ENCODE data around the gene CPNE4.

CPNE4 gene

DNA sequence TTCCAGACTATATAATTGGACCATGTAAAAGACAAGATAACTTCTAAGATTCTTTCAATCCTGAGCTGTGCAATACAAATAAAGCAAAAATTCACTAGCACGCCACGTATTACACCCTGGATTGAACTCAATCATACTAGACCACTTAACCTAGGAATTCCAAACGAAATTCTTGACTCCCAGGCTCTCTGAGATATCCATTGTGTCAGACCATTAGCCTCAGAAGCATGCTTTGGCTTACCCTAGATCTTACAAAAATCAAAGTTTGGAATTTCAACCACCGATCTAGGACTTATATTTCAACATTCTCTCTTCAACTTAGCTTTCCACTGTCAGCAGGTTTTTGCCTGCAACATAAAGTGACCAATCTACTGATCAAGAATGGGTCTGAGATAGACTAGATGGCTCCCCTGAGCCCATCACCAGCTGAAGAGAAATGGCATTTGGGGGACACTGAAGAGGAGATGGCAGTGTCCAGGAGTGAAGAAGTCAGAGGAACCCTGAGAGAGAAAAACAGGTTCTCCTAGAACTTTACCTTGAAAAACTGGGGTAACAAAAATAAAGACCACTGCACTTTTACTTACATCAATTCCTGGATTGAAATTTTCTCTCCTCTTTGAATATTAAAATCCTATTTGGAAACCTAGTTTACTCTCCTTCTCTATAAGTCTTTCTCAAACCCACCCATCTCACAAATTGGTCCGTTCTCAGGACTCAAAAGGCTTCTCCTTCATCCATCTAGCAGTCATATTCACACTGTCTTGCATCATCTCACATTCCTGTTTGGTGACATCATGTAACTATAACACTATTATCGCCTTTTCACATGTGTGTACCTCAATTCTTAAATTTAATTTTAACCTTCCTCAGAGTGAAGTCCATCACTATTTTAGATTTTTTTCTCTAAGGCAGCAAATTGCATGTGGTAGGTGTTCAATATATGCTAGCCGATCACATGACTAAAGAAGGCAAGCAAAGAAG, 18.5 kb downstream of the CPNE4 start:
- Histone ChIP-seq H3K4me3 (ENCODE audit: extremely low read depth, insufficient read depth, low read length, poor library complexity, severe bottlenecking) (no peak overlapping the region), H3K9me3 (ENCODE audit: control insufficient read depth, low read length) (no peaks in the 10 kb centered on the region), H3K4me1 (ENCODE audit: control insufficient read depth, insufficient read depth, low read length, poor library complexity, severe bottlenecking) (no peaks in the 10 kb centered on the region), H3K36me3 (ENCODE audit: control insufficient read depth, insufficient read depth, low read length) (no peaks in the 10 kb centered on the region), H3K27ac (ENCODE audit: low read depth, low read length, severe bottlenecking) (no peak overlapping the region)
- WGBS, 2 experiments (ENCODE audit: insufficient coverage in 2 of 2): 62 to 74% methylated on average over 5 to 6 of the region's 7 CpGs

GRCh38 chr3:132014105-132014504, 20.7 kb downstream of the CPNE4 start:
- no CpG with 5 or more reads among the region's 3 CpGs for WGBS, 2 experiments (ENCODE audit: insufficient coverage in 2 of 2)
- Histone ChIP-seq H3K4me3 (ENCODE audit: extremely low read depth, insufficient read depth, low read length, poor library complexity, severe bottlenecking) (no peak overlapping the region), H3K36me3 (ENCODE audit: control insufficient read depth, insufficient read depth, low read length) (no peaks in the 10 kb centered on the region), H3K27ac (ENCODE audit: low read depth, low read length, severe bottlenecking) (no peak overlapping the region), H3K9me3 (ENCODE audit: control insufficient read depth, low read length) (no peaks in the 10 kb centered on the region), H3K4me1 (ENCODE audit: control insufficient read depth, insufficient read depth, low read length, poor library complexity, severe bottlenecking) (no peaks in the 10 kb centered on the region)

GRCh38 chr3:132009241-132009640, 25.6 kb downstream of the CPNE4 start:
- Histone ChIP-seq H3K36me3 (ENCODE audit: control insufficient read depth, insufficient read depth, low read length) (no peaks in the 10 kb centered on the region), H3K27ac (ENCODE audit: low read depth, low read length, severe bottlenecking) (no peak overlapping the region), H3K9me3 (ENCODE audit: control insufficient read depth, low read length) (no peaks in the 10 kb centered on the region), H3K4me1 (ENCODE audit: control insufficient read depth, insufficient read depth, low read length, poor library complexity, severe bottlenecking) (no peaks in the 10 kb centered on the region), H3K4me3 (ENCODE audit: extremely low read depth, insufficient read depth, low read length, poor library complexity, severe bottlenecking) (no peak overlapping the region)

GRCh38 chr3:132008837-132009236, 26.0 kb downstream of the CPNE4 start:
- H3K9me3 ChIP-seq (ENCODE audit: control insufficient read depth, low read length): no peaks in the 10 kb centered on the region
- no peak overlapping the region for H3K4me3 ChIP-seq (ENCODE audit: extremely low read depth, insufficient read depth, low read length, poor library complexity, severe bottlenecking)
- 0% methylated on average over 1 of the region's 2 CpGs for WGBS, 2 experiments (ENCODE audit: insufficient coverage in 2 of 2)
- no peaks in the 10 kb centered on the region for H3K36me3 ChIP-seq (ENCODE audit: control insufficient read depth, insufficient read depth, low read length)
- no peak overlapping the region for H3K27ac ChIP-seq (ENCODE audit: low read depth, low read length, severe bottlenecking)
- H3K4me1 ChIP-seq (ENCODE audit: control insufficient read depth, insufficient read depth, low read length, poor library complexity, severe bottlenecking): no peaks in the 10 kb centered on the region

- no peak overlapping the region for H3K4me3 ChIP-seq (ENCODE audit: extremely low read depth, insufficient read depth, low read length, poor library complexity, severe bottlenecking)
- H3K4me1 ChIP-seq (ENCODE audit: control insufficient read depth, insufficient read depth, low read length, poor library complexity, severe bottlenecking): no peaks in the 10 kb centered on the region
- H3K36me3 ChIP-seq (ENCODE audit: control insufficient read depth, insufficient read depth, low read length): no peaks in the 10 kb centered on the region
- WGBS, 2 experiments (ENCODE audit: insufficient coverage in 2 of 2): 0% methylated on average over 1 of the region's 1 CpG; no CpG with 5 or more reads in 1 of the 2 experiments
- no peak overlapping the region for H3K27ac ChIP-seq (ENCODE audit: low read depth, low read length, severe bottlenecking)
- H3K9me3 ChIP-seq (ENCODE audit: control insufficient read depth, low read length): no peaks in the 10 kb centered on the region
These were observed 27.2 kb downstream of the CPNE4 start for GRCh38 chr3:132007617-132008016.

DNA sequence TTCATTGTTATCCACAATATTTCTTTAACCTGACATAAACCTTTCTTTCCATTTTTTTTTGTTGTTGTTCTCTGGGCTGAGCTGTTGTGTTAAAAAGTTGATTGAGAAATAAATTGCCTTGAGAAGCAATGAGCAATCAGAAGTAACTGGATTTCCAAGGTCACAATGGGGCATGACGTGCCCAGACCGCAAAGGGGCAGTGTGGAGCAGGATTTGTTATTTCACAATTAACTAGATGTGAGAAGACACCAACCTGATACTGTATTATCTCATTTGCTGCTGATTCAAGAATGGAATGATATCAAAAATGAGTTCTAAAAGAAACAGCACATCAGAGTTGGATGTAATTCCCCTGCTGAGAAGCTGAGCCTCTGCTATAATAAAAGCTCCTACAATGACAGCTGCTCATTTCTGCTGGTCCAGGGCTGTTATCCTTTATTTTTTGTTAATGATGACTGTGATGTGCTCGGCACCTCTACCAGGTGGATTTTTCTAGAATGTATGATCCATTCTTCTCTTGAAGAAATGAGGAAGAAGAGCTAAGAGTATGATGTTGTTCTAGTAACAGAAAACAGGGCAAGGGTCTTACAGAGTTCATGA, 28.1 kb downstream of the CPNE4 start:
- 31 to 86% methylated on average over 1 to 3 of the region's 3 CpGs for WGBS, 2 experiments (ENCODE audit: insufficient coverage in 2 of 2)
- Histone ChIP-seq H3K36me3 (ENCODE audit: control insufficient read depth, insufficient read depth, low read length) (no peaks in the 10 kb centered on the region), H3K9me3 (ENCODE audit: control insufficient read depth, low read length) (no peaks in the 10 kb centered on the region), H3K4me1 (ENCODE audit: control insufficient read depth, insufficient read depth, low read length, poor library complexity, severe bottlenecking) (no peaks in the 10 kb centered on the region), H3K27ac (ENCODE audit: low read depth, low read length, severe bottlenecking) (no peak overlapping the region), H3K4me3 (ENCODE audit: extremely low read depth, insufficient read depth, low read length, poor library complexity, severe bottlenecking) (no peak overlapping the region)

- no peak overlapping the region for H3K27ac ChIP-seq (ENCODE audit: low read depth, low read length, severe bottlenecking)
- no CpG with 5 or more reads among the region's 2 CpGs for WGBS, 2 experiments (ENCODE audit: insufficient coverage in 2 of 2)
- no peaks in the 10 kb centered on the region for H3K9me3 ChIP-seq (ENCODE audit: control insufficient read depth, low read length)
- H3K4me1 ChIP-seq (ENCODE audit: control insufficient read depth, insufficient read depth, low read length, poor library complexity, severe bottlenecking): no peaks in the 10 kb centered on the region
- H3K36me3 ChIP-seq (ENCODE audit: control insufficient read depth, insufficient read depth, low read length): no peaks in the 10 kb centered on the region
- no peak overlapping the region for H3K4me3 ChIP-seq (ENCODE audit: extremely low read depth, insufficient read depth, low read length, poor library complexity, severe bottlenecking)
These were observed 30.2 kb downstream of the CPNE4 start for GRCh38 chr3:132004571-132004970.

DNA sequence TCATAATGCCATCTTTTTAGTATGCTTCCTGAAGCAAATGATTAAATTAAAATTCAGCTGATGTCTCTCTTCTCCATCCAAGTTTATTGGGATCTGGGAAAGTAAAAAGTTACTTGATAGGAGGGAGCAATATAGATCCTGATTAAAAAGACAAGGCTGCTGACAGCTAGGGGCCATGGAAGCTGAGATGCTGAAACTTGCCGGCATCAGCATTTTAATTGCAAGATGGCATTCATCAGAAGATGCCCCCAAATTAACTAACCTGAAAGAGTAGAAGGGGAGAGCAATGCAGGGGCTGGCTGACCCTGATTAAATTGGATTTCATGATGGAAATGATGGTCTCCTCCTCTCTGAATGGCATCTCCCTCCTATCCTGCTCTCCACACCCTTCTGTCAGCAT, 31.1 kb downstream of the CPNE4 start:
- Histone ChIP-seq H3K4me1 (ENCODE audit: control insufficient read depth, insufficient read depth, low read length, poor library complexity, severe bottlenecking) (no peaks in the 10 kb centered on the region), H3K36me3 (ENCODE audit: control insufficient read depth, insufficient read depth, low read length) (no peaks in the 10 kb centered on the region), H3K4me3 (ENCODE audit: extremely low read depth, insufficient read depth, low read length, poor library complexity, severe bottlenecking) (no peak overlapping the region), H3K27ac (ENCODE audit: low read depth, low read length, severe bottlenecking) (no peak overlapping the region), H3K9me3 (ENCODE audit: control insufficient read depth, low read length) (no peaks in the 10 kb centered on the region)
- 100% methylated on average over 1 of the region's 1 CpG for WGBS, 2 experiments (ENCODE audit: insufficient coverage in 2 of 2)

DNA sequence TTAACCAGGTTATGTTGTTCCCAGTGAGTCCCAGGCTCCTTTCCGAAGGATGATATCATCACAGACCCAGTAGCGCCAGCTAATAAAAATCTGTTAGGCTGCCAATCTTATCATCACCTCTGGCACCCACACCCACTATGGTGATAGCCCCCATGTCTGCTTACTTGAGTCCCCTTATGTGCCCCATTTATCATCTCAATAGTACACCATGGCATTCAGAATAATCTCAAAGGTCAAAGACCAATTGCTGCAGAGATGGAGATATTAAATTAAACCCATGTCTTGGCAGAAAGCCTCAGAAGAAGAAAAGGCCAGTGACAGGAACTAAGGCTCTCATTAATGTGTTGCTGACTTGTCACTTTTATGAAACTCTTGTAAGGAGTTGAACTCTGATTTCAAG, 32.8 kb downstream of the CPNE4 start:
- WGBS, 2 experiments (ENCODE audit: insufficient coverage in 2 of 2): 93 to 100% methylated on average over 1 to 2 of the region's 2 CpGs
- Histone ChIP-seq H3K27ac (ENCODE audit: low read depth, low read length, severe bottlenecking) (no peak overlapping the region), H3K4me1 (ENCODE audit: control insufficient read depth, insufficient read depth, low read length, poor library complexity, severe bottlenecking) (no peaks in the 10 kb centered on the region), H3K4me3 (ENCODE audit: extremely low read depth, insufficient read depth, low read length, poor library complexity, severe bottlenecking) (no peak overlapping the region), H3K9me3 (ENCODE audit: control insufficient read depth, low read length) (no peaks in the 10 kb centered on the region), H3K36me3 (ENCODE audit: control insufficient read depth, insufficient read depth, low read length) (no peaks in the 10 kb centered on the region)

DNA sequence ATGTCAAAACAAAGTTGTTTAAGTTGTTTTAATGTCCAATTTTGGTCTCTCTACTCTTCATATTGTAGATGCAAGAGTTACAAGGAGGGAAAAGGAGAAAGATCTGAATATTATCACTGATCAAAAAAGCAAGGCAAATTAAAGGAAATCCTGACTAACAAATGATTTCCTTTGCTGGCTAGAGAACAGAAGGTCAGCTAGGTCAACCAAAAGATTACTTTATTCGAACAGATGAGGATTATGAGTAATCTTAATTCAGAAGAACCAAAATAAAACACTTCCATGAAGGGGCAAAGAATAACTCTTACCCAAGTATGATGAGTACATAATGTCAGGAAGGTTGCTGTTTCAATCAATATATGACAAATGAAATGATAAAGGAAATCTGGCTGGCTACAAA, 33.8 kb downstream of the CPNE4 start:
- Histone ChIP-seq H3K4me3 (ENCODE audit: extremely low read depth, insufficient read depth, low read length, poor library complexity, severe bottlenecking) (no peak overlapping the region), H3K36me3 (ENCODE audit: control insufficient read depth, insufficient read depth, low read length) (no peaks in the 10 kb centered on the region), H3K27ac (ENCODE audit: low read depth, low read length, severe bottlenecking) (no peak overlapping the region), H3K4me1 (ENCODE audit: control insufficient read depth, insufficient read depth, low read length, poor library complexity, severe bottlenecking) (no peaks in the 10 kb centered on the region), H3K9me3 (ENCODE audit: control insufficient read depth, low read length) (no peaks in the 10 kb centered on the region)
- WGBS, 2 experiments (ENCODE audit: insufficient coverage in 2 of 2): no CpG with 5 or more reads among the region's 1 CpG

DNA sequence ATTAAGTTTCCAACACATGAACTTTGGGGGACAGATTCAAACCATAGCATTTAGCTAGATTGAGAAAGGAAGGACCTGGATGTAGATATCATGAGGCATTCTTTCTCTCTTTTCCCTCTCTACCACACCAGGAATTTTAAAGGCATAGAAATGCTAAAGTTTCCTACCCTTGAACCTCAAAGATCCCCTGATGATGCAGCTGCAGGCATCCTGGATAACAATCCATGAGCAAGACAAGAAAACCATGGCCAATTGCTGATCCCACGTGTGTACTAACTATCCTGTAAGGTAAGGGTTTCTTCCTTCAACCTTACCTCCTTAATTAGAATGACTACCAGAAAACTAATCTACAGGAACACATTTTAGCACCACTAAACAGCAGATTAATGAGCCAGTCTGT, 36.8 kb downstream of the CPNE4 start:
- H3K27ac ChIP-seq (ENCODE audit: low read depth, low read length, severe bottlenecking): no peak overlapping the region
- H3K36me3 ChIP-seq (ENCODE audit: control insufficient read depth, insufficient read depth, low read length): no peaks in the 10 kb centered on the region
- no peaks in the 10 kb centered on the region for H3K9me3 ChIP-seq (ENCODE audit: control insufficient read depth, low read length)
- no CpG with 5 or more reads among the region's 1 CpG for WGBS, 2 experiments (ENCODE audit: insufficient coverage in 2 of 2)
- no peaks in the 10 kb centered on the region for H3K4me1 ChIP-seq (ENCODE audit: control insufficient read depth, insufficient read depth, low read length, poor library complexity, severe bottlenecking)
- H3K4me3 ChIP-seq (ENCODE audit: extremely low read depth, insufficient read depth, low read length, poor library complexity, severe bottlenecking): no peak overlapping the region
